OCI-LY7 (cell line): Measurements from ENCODE around the gene SEMA6C.
A peak's percentile ranks its signal among the peaks of the same experiment; 100 is the strongest.

Experiments used
- EZH2phosphoT487 ChIP-seq: fragments of 200-600 bp; sonication (generic); IDR thresholded peaks from 2 replicates; pipeline ENCODE4 v1.6.1; 2018; ENCODE audit warnings: low read depth, borderline replicate concordance, mild to moderate bottlenecking, mixed run types, antibody characterized with exemption, low read length, moderate library complexity, mixed read lengths
- TF ChIP-seq, protein P1 (sequence below): fragments of 200-600 bp; sonication (generic); conservative IDR thresholded peaks from 2 replicates; pipeline ENCODE4 v1.5.1; 2014; ENCODE audit warnings: mild to moderate bottlenecking, antibody characterized with exemption, low read length, moderate library complexity, mixed read lengths

DNA sequence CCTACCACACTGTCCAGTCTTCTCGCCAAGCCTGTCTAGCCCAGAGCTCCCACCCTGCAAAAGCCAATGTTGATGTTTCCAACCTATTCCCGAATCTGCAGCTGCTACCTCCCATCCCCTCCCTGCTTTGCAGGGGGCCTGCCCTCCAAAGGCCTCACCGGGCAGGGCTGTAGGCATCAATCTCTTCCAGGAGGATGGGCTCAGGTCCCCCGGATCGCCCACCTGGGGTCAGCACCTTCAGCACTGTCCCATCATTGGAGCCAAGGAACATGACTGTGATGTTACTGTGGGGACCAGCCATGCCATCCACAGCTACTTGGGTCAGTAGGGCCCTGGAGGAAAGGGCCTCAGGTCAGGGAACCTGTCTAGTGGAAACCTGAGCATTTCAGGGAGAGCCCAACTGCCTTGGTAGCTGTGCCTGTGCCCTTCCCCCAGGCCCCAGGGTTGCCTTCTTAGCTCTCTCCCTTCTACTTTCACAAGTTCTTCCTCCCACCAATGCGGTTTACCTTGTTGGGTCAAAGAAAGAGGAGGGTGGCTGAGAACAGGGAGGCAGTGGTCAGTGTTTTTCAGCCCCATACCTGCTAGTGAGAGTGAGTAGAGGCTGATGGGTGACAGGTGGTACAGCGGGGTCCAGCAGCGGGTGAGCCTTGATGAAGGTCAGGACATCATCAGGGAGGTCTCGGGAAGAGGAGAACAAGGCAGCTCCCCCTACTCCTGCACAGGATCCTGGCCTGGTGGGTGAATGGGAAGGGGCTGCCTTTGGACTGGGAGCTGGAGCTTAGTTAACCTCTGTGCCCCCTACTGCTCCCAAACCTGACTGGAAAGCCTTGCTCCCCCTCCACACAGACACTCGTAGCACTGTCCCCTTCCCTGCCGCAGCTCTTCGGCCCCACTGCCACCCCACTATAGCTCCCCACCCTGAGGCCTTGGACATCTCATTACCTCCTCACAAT, 10.7 kb downstream of the SEMA6C start:
- TF ChIP-seq, protein P1, sequence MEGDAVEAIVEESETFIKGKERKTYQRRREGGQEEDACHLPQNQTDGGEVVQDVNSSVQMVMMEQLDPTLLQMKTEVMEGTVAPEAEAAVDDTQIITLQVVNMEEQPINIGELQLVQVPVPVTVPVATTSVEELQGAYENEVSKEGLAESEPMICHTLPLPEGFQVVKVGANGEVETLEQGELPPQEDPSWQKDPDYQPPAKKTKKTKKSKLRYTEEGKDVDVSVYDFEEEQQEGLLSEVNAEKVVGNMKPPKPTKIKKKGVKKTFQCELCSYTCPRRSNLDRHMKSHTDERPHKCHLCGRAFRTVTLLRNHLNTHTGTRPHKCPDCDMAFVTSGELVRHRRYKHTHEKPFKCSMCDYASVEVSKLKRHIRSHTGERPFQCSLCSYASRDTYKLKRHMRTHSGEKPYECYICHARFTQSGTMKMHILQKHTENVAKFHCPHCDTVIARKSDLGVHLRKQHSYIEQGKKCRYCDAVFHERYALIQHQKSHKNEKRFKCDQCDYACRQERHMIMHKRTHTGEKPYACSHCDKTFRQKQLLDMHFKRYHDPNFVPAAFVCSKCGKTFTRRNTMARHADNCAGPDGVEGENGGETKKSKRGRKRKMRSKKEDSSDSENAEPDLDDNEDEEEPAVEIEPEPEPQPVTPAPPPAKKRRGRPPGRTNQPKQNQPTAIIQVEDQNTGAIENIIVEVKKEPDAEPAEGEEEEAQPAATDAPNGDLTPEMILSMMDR, result peak; percentile 51
- no peak for TF ChIP-seq EZH2phosphoT487
